Rectal smooth muscle tissue (tissue), 1 donor: Measurements from ENCODE around the gene KAZN.

Experiments
- H3K27ac ChIP-seq: one replicate; pipeline ENCODE4 v1.7.0; 2013; ENCODE audit warnings: low read depth, low read length, inconsistent platforms
- H3K27me3 ChIP-seq: one replicate; pipeline ENCODE4 v1.7.0; 2013; ENCODE audit warnings: low read length; ENCODE audit not compliant: control insufficient read depth, insufficient read depth
- H3K36me3 ChIP-seq: one replicate; pipeline ENCODE4 v1.7.0; 2013; ENCODE audit warnings: low read length; ENCODE audit not compliant: control insufficient read depth, insufficient read depth
- H3K4me1 ChIP-seq: one replicate; pipeline ENCODE4 v1.7.0; 2013; ENCODE audit warnings: low read length; ENCODE audit not compliant: control insufficient read depth, insufficient read depth
- H3K4me3 ChIP-seq: one replicate; pipeline ENCODE4 v1.7.0; 2013; ENCODE audit warnings: low read length
- H3K9ac ChIP-seq: one replicate; pipeline ENCODE4 v1.7.0; 2013; ENCODE audit warnings: low read length

Gene KAZN

GRCh38 chr1:15064217-15064929 is 465.9 kb downstream of the KAZN start:
- no peak overlapping the region for H3K27ac ChIP-seq
- no peaks in the 10 kb centered on the region for H3K27me3 ChIP-seq
- H3K4me3 ChIP-seq = no peak overlapping the region
- H3K4me1 ChIP-seq = no peaks in the 10 kb centered on the region
- H3K36me3 ChIP-seq = no peaks in the 10 kb centered on the region
- no peak overlapping the region for H3K9ac ChIP-seq

GRCh38 chr1:15065291-15065690 is 466.8 kb downstream of the KAZN start:
- Histone ChIP-seq H3K4me3 (no peak overlapping the region), H3K27me3 (no peaks in the 10 kb centered on the region), H3K36me3 (no peaks in the 10 kb centered on the region), H3K4me1 (no peaks in the 10 kb centered on the region), H3K27ac (no peak overlapping the region), H3K9ac (no peak overlapping the region)

GRCh38 chr1:15065736-15066135 is 467.3 kb downstream of the KAZN start:
- Histone ChIP-seq H3K4me3 (no peak overlapping the region), H3K36me3 (no peaks in the 10 kb centered on the region), H3K27ac (no peak overlapping the region), H3K9ac (no peak overlapping the region), H3K27me3 (no peaks in the 10 kb centered on the region), H3K4me1 (no peaks in the 10 kb centered on the region)

GRCh38 chr1:15066191-15066590 is 467.7 kb downstream of the KAZN start:
- no peak overlapping the region for H3K27ac ChIP-seq
- no peaks in the 10 kb centered on the region for H3K36me3 ChIP-seq
- H3K4me1 ChIP-seq = no peaks in the 10 kb centered on the region

GRCh38 chr1:15067148-15067547 is 468.7 kb downstream of the KAZN start:
- Histone ChIP-seq H3K4me3 (no peak overlapping the region), H3K27ac (no peak overlapping the region), H3K9ac (no peak overlapping the region), H3K27me3 (no peaks in the 10 kb centered on the region), H3K36me3 (no peaks in the 10 kb centered on the region), H3K4me1 (no peaks in the 10 kb centered on the region)

More at GRCh38 chr1:15066191-15066590, 467.7 kb downstream of the KAZN start:
- Histone ChIP-seq H3K27me3 (no peaks in the 10 kb centered on the region), H3K4me3 (no peak overlapping the region), H3K9ac (no peak overlapping the region)

- no peaks in the 10 kb centered on the region for H3K4me1 ChIP-seq
- no peak overlapping the region for H3K9ac ChIP-seq
- no peaks in the 10 kb centered on the region for H3K27me3 ChIP-seq
- no peak overlapping the region for H3K4me3 ChIP-seq
- no peaks in the 10 kb centered on the region for H3K36me3 ChIP-seq
- no peak overlapping the region for H3K27ac ChIP-seq
Observed at GRCh38 chr1:15068152-15068551, 469.7 kb downstream of the KAZN start.

GRCh38 chr1:15068997-15069396 is 470.5 kb downstream of the KAZN start:
- Histone ChIP-seq H3K27ac (no peak overlapping the region), H3K4me3 (no peak overlapping the region), H3K9ac (no peak overlapping the region), H3K27me3 (no peaks in the 10 kb centered on the region), H3K36me3 (no peaks in the 10 kb centered on the region), H3K4me1 (no peaks in the 10 kb centered on the region)

- Histone ChIP-seq H3K4me3 (no peak overlapping the region), H3K4me1 (no peaks in the 10 kb centered on the region), H3K36me3 (no peaks in the 10 kb centered on the region), H3K27me3 (no peaks in the 10 kb centered on the region), H3K9ac (no peak overlapping the region), H3K27ac (no peak overlapping the region)
Observed at GRCh38 chr1:15070145-15070748, 471.8 kb downstream of the KAZN start.

- no peaks in the 10 kb centered on the region for H3K36me3 ChIP-seq
Observed at GRCh38 chr1:15071936-15072335, 473.5 kb downstream of the KAZN start.

GRCh38 chr1:15073799-15074308 is 475.4 kb downstream of the KAZN start:
- no peak overlapping the region for H3K4me3 ChIP-seq
- H3K9ac ChIP-seq = no peak overlapping the region
- H3K36me3 ChIP-seq = no peaks in the 10 kb centered on the region
- H3K27ac ChIP-seq = no peak overlapping the region
- no peaks in the 10 kb centered on the region for H3K27me3 ChIP-seq
- H3K4me1 ChIP-seq = no peaks in the 10 kb centered on the region

More at GRCh38 chr1:15071936-15072335, 473.5 kb downstream of the KAZN start:
- Histone ChIP-seq H3K4me3 (no peak overlapping the region), H3K27me3 (no peaks in the 10 kb centered on the region), H3K27ac (no peak overlapping the region), H3K4me1 (no peaks in the 10 kb centered on the region), H3K9ac (no peak overlapping the region)

- Histone ChIP-seq H3K4me3 (no peak overlapping the region), H3K4me1 (no peaks in the 10 kb centered on the region), H3K27me3 (no peaks in the 10 kb centered on the region), H3K9ac (no peak overlapping the region), H3K27ac (no peak overlapping the region), H3K36me3 (no peaks in the 10 kb centered on the region)
Observed at GRCh38 chr1:15075175-15075574, 476.7 kb downstream of the KAZN start.

GRCh38 chr1:15075817-15076216 is 477.3 kb downstream of the KAZN start:
- no peak overlapping the region for H3K9ac ChIP-seq
- no peak overlapping the region for H3K4me3 ChIP-seq
- H3K36me3 ChIP-seq = no peaks in the 10 kb centered on the region
- no peaks in the 10 kb centered on the region for H3K27me3 ChIP-seq
- no peaks in the 10 kb centered on the region for H3K4me1 ChIP-seq
- no peak overlapping the region for H3K27ac ChIP-seq

GRCh38 chr1:15076807-15077206 is 478.3 kb downstream of the KAZN start:
- H3K4me3 ChIP-seq = no peak overlapping the region
- H3K27ac ChIP-seq = no peak overlapping the region
- H3K9ac ChIP-seq = no peak overlapping the region
- no peaks in the 10 kb centered on the region for H3K4me1 ChIP-seq
- H3K27me3 ChIP-seq = no peaks in the 10 kb centered on the region
- H3K36me3 ChIP-seq = no peaks in the 10 kb centered on the region
